ENCODE data around the gene ARHGAP8.

ARHGAP8 gene

DNA sequence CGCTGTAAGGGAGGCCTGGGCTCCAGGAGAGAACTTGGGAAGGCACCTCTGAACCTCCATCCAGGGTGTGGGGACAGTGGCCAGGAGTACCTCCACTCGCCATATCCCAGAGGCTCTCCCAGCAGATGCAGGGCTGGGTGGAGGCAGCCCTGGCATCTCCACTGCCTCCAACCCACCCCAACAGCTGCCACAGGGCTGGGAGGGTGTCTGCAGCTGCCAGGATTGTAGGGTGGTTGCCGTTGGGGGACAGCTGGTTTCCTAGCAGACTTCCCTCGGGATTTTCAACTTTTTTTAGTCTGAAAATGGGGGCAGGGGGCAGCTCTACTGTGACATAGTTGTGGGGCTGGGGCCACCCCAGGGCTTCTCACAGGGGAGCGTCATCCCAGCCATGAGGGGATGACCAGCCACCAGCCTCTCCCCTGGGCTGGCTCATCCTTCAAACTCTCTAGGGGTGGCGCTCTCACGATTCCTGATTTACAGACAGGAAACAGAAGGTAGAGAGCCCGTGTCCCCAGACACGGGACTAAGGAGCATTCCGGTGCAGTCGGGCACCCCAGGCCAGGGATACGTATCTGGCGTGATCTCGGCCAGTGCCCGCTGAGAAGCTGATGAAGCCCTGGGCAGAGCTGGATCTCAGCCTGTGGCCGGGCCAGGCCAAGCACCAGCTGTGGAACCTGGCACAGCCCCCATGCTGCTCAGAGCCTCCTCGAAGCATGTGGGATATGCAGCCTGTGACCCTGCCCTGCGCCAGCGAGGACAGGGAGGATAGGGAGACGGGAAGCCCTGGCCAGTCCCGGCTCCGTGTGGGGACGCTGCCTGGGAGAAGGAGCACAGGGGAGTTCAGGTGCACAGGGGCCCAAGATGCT lies 40.5 kb upstream of the ARHGAP8 start:
- Histone ChIP-seq H3K27ac (no peak overlapping the region), H3K27me3 (ENCODE audit: insufficient read depth, low read depth, severe bottlenecking) (no peaks in the 10 kb centered on the region), H3K9me3 (ENCODE audit: severe bottlenecking) (no peaks in the 10 kb centered on the region), H3K36me3 (no peaks in the 10 kb centered on the region), H3K4me3 (ENCODE audit: low read depth, low read length) (no peak overlapping the region)
- TF ChIP-seq CTCF (IDR thresholded peaks at IDR 0.05; ENCODE audit: low read depth, low read length), result no peak
- DNase-seq, result no peak

- no peaks in the 10 kb centered on the region for H3K9me3 ChIP-seq (ENCODE audit: severe bottlenecking)
- H3K27me3 ChIP-seq (ENCODE audit: insufficient read depth, low read depth, severe bottlenecking), result no peaks in the 10 kb centered on the region
- no peak overlapping the region for H3K4me3 ChIP-seq (ENCODE audit: low read depth, low read length)
- DNase-seq, result no peak
- H3K36me3 ChIP-seq, result no peaks in the 10 kb centered on the region
- no peak for TF ChIP-seq CTCF (IDR thresholded peaks at IDR 0.05; ENCODE audit: low read depth, low read length)
- no peak overlapping the region for H3K27ac ChIP-seq
Observed at GRCh38 chr22:44712962-44713361, 39.4 kb upstream of the ARHGAP8 start.

DNA sequence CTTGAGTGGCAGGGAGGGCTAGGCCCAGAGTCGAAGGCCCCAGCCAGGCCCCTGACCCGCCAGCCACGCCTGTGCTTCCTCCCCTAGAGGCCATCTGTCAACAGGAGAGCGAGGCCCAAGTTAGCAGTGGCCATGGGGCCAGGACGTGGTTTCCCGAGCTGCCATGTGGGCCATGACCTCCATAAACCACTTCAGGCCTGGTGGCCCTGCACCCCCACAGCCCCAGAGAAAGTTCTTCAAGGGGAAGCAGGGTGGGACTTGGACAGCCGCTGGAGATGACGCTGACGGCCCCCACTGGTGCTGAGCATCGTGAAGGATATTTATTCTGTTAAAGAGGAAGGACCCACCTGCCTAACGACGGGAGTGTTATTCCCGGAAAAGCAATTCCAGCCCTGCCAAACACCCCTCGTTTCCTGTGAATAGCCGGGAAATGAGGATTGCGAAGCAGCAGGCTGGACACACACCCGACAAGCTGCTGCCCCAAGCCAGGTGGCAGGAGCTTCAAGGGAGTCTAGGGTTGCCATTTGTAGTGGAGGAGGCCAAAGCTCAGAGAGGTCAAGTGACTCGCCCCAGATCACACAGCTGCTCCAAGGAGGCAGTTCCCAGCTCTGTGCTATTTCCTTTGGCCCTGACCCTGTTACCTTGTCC lies 37.5 kb upstream of the ARHGAP8 start:
- TF ChIP-seq CTCF (IDR thresholded peaks at IDR 0.05; ENCODE audit: low read depth, low read length), result no peak
- Histone ChIP-seq H3K9me3 (ENCODE audit: severe bottlenecking) (no peaks in the 10 kb centered on the region), H3K27me3 (ENCODE audit: insufficient read depth, low read depth, severe bottlenecking) (no peaks in the 10 kb centered on the region), H3K36me3 (no peaks in the 10 kb centered on the region), H3K27ac (no peak overlapping the region), H3K4me3 (ENCODE audit: low read depth, low read length) (no peak overlapping the region)
- no peak for DNase-seq

DNA sequence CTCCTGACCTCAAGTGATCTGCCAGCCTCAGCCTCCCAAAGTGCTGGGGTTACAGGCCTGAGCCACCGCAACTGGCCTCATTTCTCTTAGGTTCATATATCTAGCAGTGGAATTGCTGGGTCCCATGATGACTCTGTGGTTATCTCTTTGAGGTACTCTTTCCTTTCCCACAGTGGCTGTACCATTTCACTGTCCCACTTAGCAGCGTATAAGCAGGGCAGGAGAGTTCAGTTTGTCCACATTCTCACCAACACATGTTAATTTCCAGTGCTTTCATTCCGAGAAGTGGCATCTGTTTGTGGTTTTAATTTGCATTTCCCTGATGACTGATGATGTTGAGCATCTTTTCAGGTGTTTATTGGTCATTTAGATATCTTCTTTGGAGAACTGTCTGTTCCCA lies 34.0 kb upstream of the ARHGAP8 start:
- no peaks in the 10 kb centered on the region for H3K36me3 ChIP-seq
- no peaks in the 10 kb centered on the region for H3K9me3 ChIP-seq (ENCODE audit: severe bottlenecking)
- H3K27me3 ChIP-seq (ENCODE audit: insufficient read depth, low read depth, severe bottlenecking), result no peaks in the 10 kb centered on the region
- no peak overlapping the region for H3K4me3 ChIP-seq (ENCODE audit: low read depth, low read length)
- no peak for TF ChIP-seq CTCF (IDR thresholded peaks at IDR 0.05; ENCODE audit: low read depth, low read length)
- no peak for DNase-seq
- no peak overlapping the region for H3K27ac ChIP-seq

DNA sequence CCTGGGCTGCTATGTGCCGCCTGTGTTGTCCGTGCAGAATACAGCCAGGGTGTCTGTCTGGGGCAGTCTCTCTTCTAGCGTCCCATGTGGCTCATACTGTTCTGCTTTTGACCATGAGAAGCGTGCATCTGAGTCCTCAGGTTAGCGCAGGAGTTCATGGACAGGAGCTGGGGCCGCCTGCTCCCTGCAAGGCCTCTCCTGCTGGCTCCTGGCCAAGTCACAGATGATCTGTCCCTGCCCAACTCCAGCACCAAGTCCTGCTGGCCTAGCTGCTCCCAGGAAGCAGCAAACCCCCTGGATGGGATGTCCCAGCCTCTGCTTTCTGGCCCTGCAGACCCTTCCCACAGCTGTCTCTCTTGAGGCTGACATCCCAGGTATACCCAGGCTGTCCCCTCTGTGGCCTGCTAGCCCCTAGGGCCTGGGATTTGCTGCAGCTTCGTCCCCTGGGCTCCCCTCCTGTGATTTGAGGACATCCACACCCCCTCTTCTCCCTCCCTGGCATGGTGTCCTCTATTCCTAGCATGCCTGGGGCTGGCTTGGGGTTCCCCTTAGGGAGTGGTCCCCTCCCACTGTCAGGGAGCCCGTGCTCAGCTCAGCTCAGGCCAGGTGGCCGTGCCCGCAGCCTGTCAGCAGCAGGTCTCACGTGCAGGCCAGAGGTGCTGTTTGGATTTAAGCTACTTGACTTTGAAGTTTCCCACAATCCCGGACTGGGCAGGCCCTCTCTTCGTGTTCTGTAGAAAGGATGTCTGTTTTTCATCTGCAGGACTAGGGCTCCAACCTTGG lies 32.6 kb upstream of the ARHGAP8 start:
- no peaks in the 10 kb centered on the region for H3K9me3 ChIP-seq (ENCODE audit: severe bottlenecking)
- H3K27me3 ChIP-seq (ENCODE audit: insufficient read depth, low read depth, severe bottlenecking), result no peaks in the 10 kb centered on the region
- TF ChIP-seq CTCF (IDR thresholded peaks at IDR 0.05; ENCODE audit: low read depth, low read length), result no peak
- H3K36me3 ChIP-seq, result no peaks in the 10 kb centered on the region
- DNase-seq, result peak; percentile 62
- H3K4me3 ChIP-seq (ENCODE audit: low read depth, low read length), result no peak overlapping the region
- no peak overlapping the region for H3K27ac ChIP-seq

Measured in WERI-Rb-1 (cell line).